GM18907 (cell line): ENCODE data around the gene ZFAND3.

Experiments
- ATAC-seq: cut with Tn5 transposase; IDR thresholded peaks from one replicate; pipeline ENCODE4 v1.9.1; 2021; ENCODE audit warnings: mild to moderate bottlenecking, moderate library complexity; ENCODE audit not compliant: unreplicated experiment

Gene ZFAND3

GRCh38 chr6:38175786-38176185, 356.3 kb downstream of the ZFAND3 start:
- no peak for ATAC-seq

- ATAC-seq: no peak
Measured at GRCh38 chr6:38176797-38177751, 357.5 kb downstream of the ZFAND3 start.

DNA sequence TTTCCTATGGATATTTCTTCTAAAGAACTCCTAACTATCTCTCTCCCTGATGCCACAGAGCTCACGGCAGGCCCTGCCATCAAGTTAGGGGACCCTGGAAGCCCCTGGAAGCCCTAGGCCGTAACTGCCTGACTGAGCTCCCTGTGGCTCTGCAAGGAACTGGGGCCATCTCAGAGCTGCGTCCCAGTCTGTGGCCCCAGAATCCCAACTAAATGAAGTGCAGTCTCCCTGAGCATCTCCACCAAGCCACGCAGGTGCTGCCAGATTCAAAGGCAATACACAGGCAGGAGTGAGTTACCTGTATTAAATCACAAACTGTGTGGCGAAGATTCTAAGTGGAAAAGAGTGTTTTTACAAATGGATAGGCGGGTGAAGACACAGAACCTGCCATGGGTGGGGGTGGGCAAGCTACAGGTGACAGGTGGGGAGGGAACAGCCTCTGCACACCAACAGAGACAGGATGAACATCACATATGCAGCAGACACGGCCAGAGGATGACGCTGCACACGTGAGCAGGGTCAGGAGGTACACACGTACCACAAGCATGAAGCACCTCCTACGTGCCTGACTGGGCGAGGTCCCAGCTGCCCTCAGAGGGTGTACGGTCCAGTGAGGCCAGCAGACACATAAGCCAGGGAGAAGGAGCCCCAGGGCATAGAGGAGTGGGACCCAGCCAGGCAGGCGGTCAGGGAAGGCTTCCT, 358.5 kb downstream of the ZFAND3 start:
- no peak for ATAC-seq

GRCh38 chr6:38178584-38178886, 359.0 kb downstream of the ZFAND3 start:
- no peak for ATAC-seq

GRCh38 chr6:38179300-38179699, 359.8 kb downstream of the ZFAND3 start:
- ATAC-seq: no peak

- no peak for ATAC-seq
Measured at GRCh38 chr6:38179794-38180430, 360.4 kb downstream of the ZFAND3 start.

DNA sequence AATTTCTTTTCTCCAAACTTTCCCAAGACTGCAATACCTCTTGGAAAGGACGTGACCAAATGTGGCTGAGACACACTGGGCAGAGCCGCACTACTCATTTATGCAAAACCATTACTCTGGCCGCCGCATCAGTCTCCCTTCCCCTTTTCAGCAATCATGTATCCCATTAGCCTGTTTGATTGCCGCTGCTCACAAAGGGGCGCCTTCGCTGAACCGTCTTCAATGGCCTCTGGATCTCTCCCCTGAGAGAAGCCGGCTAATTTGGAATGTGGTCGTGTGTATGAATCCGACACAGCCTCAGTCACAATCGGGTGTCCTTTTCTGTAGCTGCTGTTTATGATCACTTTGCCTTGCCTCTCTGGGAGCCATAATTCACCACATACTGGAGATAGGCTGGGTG, 361.1 kb downstream of the ZFAND3 start:
- no peak for ATAC-seq

GRCh38 chr6:38182426-38182825, 362.9 kb downstream of the ZFAND3 start:
- ATAC-seq: no peak

- ATAC-seq: no peak
Measured at GRCh38 chr6:38183856-38184584, 364.5 kb downstream of the ZFAND3 start.

- no peak for ATAC-seq
Measured at GRCh38 chr6:38184585-38185080, 365.1 kb downstream of the ZFAND3 start.

DNA sequence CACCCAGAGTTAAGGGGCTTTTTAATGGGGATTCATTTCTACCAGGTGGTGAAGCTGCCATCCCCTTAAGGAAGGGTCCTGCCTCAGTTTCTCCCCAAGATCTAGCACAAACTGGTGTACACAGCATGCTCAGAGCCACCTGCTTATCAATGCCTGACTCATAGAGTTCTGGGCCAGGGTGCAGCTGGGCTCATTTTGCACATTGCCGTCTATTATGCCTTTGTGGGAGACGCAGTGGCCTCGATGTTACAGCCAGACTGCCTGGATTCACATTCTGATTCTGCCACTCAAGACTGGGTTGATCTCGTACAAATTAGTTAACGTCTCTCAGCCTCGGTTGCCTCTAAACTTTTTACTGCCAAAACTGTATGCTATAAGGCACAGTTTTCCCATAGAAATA, 365.7 kb downstream of the ZFAND3 start:
- no peak for ATAC-seq

- no peak for ATAC-seq
Measured at GRCh38 chr6:38185752-38186151, 366.2 kb downstream of the ZFAND3 start.

GRCh38 chr6:38187325-38187724, 367.8 kb downstream of the ZFAND3 start:
- ATAC-seq: no peak

DNA sequence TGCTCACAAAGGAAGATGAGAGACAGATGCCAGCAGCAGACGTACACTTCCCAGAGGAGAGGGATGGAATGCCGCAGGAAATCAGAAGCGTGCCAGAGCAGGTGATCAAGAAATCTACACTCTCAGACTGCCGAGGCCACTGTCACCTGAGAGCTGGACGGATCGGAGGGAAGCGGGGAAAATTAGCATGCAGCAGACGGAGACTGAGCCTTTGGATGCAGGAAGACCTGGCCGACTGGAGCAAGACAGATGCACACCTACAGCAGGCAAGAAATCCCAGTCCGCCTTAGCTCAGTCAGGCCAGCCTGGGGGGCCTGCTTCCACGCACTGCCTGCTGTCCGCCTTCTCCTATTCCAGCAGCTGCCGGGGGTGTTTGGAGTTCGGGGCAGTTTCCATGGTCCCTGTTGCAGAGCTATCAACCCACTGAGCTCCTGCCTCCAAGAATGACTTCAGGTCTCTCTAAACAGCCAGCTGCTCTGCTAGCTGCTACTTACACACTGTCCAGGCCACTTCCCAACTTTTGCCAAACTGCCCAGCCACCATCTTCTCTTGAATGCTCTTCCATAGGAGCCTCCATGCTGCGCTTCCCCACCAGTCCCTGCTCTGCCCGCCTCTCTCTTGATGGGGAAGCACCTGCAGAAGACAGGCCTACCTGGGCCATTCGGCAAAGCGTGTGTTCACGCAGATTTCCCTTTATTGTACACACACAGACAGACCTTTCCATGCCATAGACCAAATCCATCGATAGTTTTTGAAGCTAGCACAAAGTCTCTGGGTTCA, 368.5 kb downstream of the ZFAND3 start:
- no peak for ATAC-seq

DNA sequence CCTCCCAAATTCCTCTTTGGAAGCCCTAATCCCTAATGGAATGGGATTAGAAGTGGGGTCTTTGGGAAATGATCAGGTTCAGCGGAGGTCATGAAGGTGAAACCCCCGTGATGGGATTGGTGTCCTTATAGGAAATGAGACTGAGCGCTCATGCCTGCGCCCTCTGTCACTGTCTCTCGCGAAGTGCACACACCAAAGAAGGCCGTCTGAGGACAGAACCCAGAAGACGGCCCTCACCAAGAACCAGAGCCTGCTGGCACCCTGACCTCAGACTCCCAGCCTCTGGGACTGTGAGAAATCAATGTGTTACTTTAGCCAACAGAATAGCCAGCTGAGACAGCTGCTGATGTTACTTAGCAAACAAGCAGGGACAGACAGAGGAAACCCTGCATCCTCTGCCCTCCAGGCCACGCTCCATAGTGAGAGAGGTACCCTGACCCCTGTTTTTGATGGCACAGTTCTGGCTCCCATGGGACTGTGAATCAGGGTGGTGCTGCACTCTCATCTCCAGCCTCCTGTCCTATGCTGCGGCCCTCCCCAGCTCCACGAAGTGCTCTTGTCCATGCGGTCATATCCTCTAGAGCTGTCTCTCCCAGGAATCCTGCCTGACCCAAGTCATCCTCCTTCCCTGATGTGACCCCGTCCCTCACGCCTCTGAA, 369.3 kb downstream of the ZFAND3 start:
- no peak for ATAC-seq

GRCh38 chr6:38191418-38191817, 371.9 kb downstream of the ZFAND3 start:
- ATAC-seq: no peak

GRCh38 chr6:38192011-38192410, 372.5 kb downstream of the ZFAND3 start:
- no peak for ATAC-seq

- ATAC-seq: no peak
Measured at GRCh38 chr6:38192487-38192886, 373.0 kb downstream of the ZFAND3 start.

GRCh38 chr6:38193051-38193450, 373.5 kb downstream of the ZFAND3 start:
- no peak for ATAC-seq
